ENCODE results near the gene PPA1.

PPA1 gene

GRCh38 chr10:70271996-70272924, 39.0 kb upstream of the PPA1 start:
- Histone ChIP-seq H3K4me2 (ENCODE audit: low read depth, low read length, poor library complexity, severe bottlenecking) (no peak overlapping the region), H3K27ac (ENCODE audit: low read depth, low read length) (no peak overlapping the region)

GRCh38 chr10:70270952-70271351, 37.7 kb upstream of the PPA1 start:
- Histone ChIP-seq H3K9ac (ENCODE audit: low read length) (no peak overlapping the region), H3K79me2 (ENCODE audit: insufficient read depth, low read length) (no peaks in the 10 kb centered on the region)

More at GRCh38 chr10:70271996-70272924, 39.0 kb upstream of the PPA1 start:
- Histone ChIP-seq H3K9me2 (replicated peaks; ENCODE audit: insufficient read depth, low read length) (no peaks in the 10 kb centered on the region), H3K27me3 (ENCODE audit: low read length) (no peaks in the 10 kb centered on the region), H3K9ac (ENCODE audit: low read length) (no peak overlapping the region), H3K79me2 (ENCODE audit: insufficient read depth, low read length) (no peaks in the 10 kb centered on the region), H3F3A (ENCODE audit: insufficient read depth) (no peaks in the 10 kb centered on the region), H4K20me1 (ENCODE audit: low read depth, low read length) (no peaks in the 10 kb centered on the region), H3K9me3 (ENCODE audit: insufficient read depth, low read length) (no peaks in the 10 kb centered on the region), H2AFZ (ENCODE audit: low read depth, low read length, severe bottlenecking) (no peak overlapping the region), H3K36me3 (ENCODE audit: low read length) (no peaks in the 10 kb centered on the region), H3K4me3 (ENCODE audit: insufficient read depth, low read length, poor library complexity, severe bottlenecking) (no peak overlapping the region)
- no peak for TF ChIP-seq EZH2phosphoT487 (conservative IDR thresholded peaks at IDR 0.05; ENCODE audit: low read length)
- TF ChIP-seq CTCF (IDR thresholded peaks at IDR 0.05; ENCODE audit: insufficient read depth, low read length, poor library complexity, severe bottlenecking), result no peak

GRCh38 chr10:70269741-70270140, 36.5 kb upstream of the PPA1 start:
- no peaks in the 10 kb centered on the region for H3K9me2 ChIP-seq (replicated peaks; ENCODE audit: insufficient read depth, low read length)
- no peaks in the 10 kb centered on the region for H4K20me1 ChIP-seq (ENCODE audit: low read depth, low read length)
- no peak overlapping the region for H3K27ac ChIP-seq (ENCODE audit: low read depth, low read length)
- H3K4me3 ChIP-seq (ENCODE audit: insufficient read depth, low read length, poor library complexity, severe bottlenecking), result no peak overlapping the region
- H3K27me3 ChIP-seq (ENCODE audit: low read length), result no peaks in the 10 kb centered on the region
- no peaks in the 10 kb centered on the region for H3K79me2 ChIP-seq (ENCODE audit: insufficient read depth, low read length)
- no peaks in the 10 kb centered on the region for H3F3A ChIP-seq (ENCODE audit: insufficient read depth)
- no peak overlapping the region for H3K4me2 ChIP-seq (ENCODE audit: low read depth, low read length, poor library complexity, severe bottlenecking)
- no peak overlapping the region for H2AFZ ChIP-seq (ENCODE audit: low read depth, low read length, severe bottlenecking)
- H3K36me3 ChIP-seq (ENCODE audit: low read length), result no peaks in the 10 kb centered on the region
- no peaks in the 10 kb centered on the region for H3K9me3 ChIP-seq (ENCODE audit: insufficient read depth, low read length)
- no peak for TF ChIP-seq CTCF (IDR thresholded peaks at IDR 0.05; ENCODE audit: insufficient read depth, low read length, poor library complexity, severe bottlenecking)
- no peak for TF ChIP-seq EZH2phosphoT487 (conservative IDR thresholded peaks at IDR 0.05; ENCODE audit: low read length)
- H3K9ac ChIP-seq (ENCODE audit: low read length), result no peak overlapping the region

More at GRCh38 chr10:70270952-70271351, 37.7 kb upstream of the PPA1 start:
- H3K4me2 ChIP-seq (ENCODE audit: low read depth, low read length, poor library complexity, severe bottlenecking), result no peak overlapping the region
- H3K27me3 ChIP-seq (ENCODE audit: low read length), result no peaks in the 10 kb centered on the region
- H3F3A ChIP-seq (ENCODE audit: insufficient read depth), result no peaks in the 10 kb centered on the region
- H4K20me1 ChIP-seq (ENCODE audit: low read depth, low read length), result no peaks in the 10 kb centered on the region
- no peaks in the 10 kb centered on the region for H3K9me3 ChIP-seq (ENCODE audit: insufficient read depth, low read length)
- H3K9me2 ChIP-seq (replicated peaks; ENCODE audit: insufficient read depth, low read length), result no peaks in the 10 kb centered on the region
- no peak overlapping the region for H2AFZ ChIP-seq (ENCODE audit: low read depth, low read length, severe bottlenecking)
- no peak for TF ChIP-seq EZH2phosphoT487 (conservative IDR thresholded peaks at IDR 0.05; ENCODE audit: low read length)
- no peaks in the 10 kb centered on the region for H3K36me3 ChIP-seq (ENCODE audit: low read length)
- no peak overlapping the region for H3K4me3 ChIP-seq (ENCODE audit: insufficient read depth, low read length, poor library complexity, severe bottlenecking)
- no peak overlapping the region for H3K27ac ChIP-seq (ENCODE audit: low read depth, low read length)

GRCh38 chr10:70268376-70268775, 35.1 kb upstream of the PPA1 start:
- H3F3A ChIP-seq (ENCODE audit: insufficient read depth), result no peaks in the 10 kb centered on the region
- TF ChIP-seq CTCF (IDR thresholded peaks at IDR 0.05; ENCODE audit: insufficient read depth, low read length, poor library complexity, severe bottlenecking), result no peak
- TF ChIP-seq EZH2phosphoT487 (conservative IDR thresholded peaks at IDR 0.05; ENCODE audit: low read length), result no peak
- H3K9me2 ChIP-seq (replicated peaks; ENCODE audit: insufficient read depth, low read length), result no peaks in the 10 kb centered on the region
- no peaks in the 10 kb centered on the region for H3K79me2 ChIP-seq (ENCODE audit: insufficient read depth, low read length)
- no peak overlapping the region for H3K27ac ChIP-seq (ENCODE audit: low read depth, low read length)
- H3K27me3 ChIP-seq (ENCODE audit: low read length), result no peaks in the 10 kb centered on the region
- no peak overlapping the region for H3K4me2 ChIP-seq (ENCODE audit: low read depth, low read length, poor library complexity, severe bottlenecking)
- no peaks in the 10 kb centered on the region for H3K36me3 ChIP-seq (ENCODE audit: low read length)
- no peaks in the 10 kb centered on the region for H4K20me1 ChIP-seq (ENCODE audit: low read depth, low read length)
- H3K9ac ChIP-seq (ENCODE audit: low read length), result no peak overlapping the region
- no peaks in the 10 kb centered on the region for H3K9me3 ChIP-seq (ENCODE audit: insufficient read depth, low read length)
- H2AFZ ChIP-seq (ENCODE audit: low read depth, low read length, severe bottlenecking), result no peak overlapping the region
- H3K4me3 ChIP-seq (ENCODE audit: insufficient read depth, low read length, poor library complexity, severe bottlenecking), result no peak overlapping the region
